Progenitor cell of endocrine pancreas (in vitro differentiated cells): ENCODE data around the gene BICC1. TPM values are rescaled to one million over a fixed set of nuclear protein-coding genes. Genes with fewer than 3 reads are reported as not detected.

Experiments used
- DNase-seq: peaks from one replicate; pipeline ENCODE4 v3.0.0; 2021; ENCODE audit warnings: low spot score; ENCODE audit not compliant: unreplicated experiment
- H3K27ac Mint-ChIP-seq: 2 replicates; pipeline ENCODE4 v1.8.0; 2021; ENCODE audit warnings: mild to moderate bottlenecking, moderate library complexity, mixed read lengths
- H3K27me3 Mint-ChIP-seq: 2 replicates; pipeline ENCODE4 v1.8.0; 2021; ENCODE audit warnings: mixed read lengths
- H3K36me3 Mint-ChIP-seq: 2 replicates; pipeline ENCODE4 v1.8.0; 2022; ENCODE audit warnings: mixed read lengths; ENCODE audit not compliant: insufficient read depth
- H3K4me1 Mint-ChIP-seq: 2 replicates; pipeline ENCODE4 v1.8.0; 2021; ENCODE audit warnings: low read depth, mixed read lengths
- H3K4me3 Mint-ChIP-seq: 2 replicates; pipeline ENCODE4 v1.8.0; 2021; ENCODE audit warnings: low read depth, mild to moderate bottlenecking, moderate library complexity, mixed read lengths
- H3K9me3 Mint-ChIP-seq: 2 replicates; pipeline ENCODE4 v1.8.0; 2021; ENCODE audit warnings: low read depth, mixed read lengths
- total RNA-seq: library from RNA; stranded (reverse); gene quantifications from 2 replicates; pipeline ENCODE4 v1.2.1, GENCODE V29; 2021
- TF ChIP-seq, protein P1 (sequence below): fragments of 200-600 bp; sonication (generic); IDR thresholded peaks from one replicate; pipeline ENCODE4 v1.5.0; 2021; ENCODE audit warnings: antibody characterized with exemption, mild to moderate bottlenecking; ENCODE audit not compliant: unreplicated experiment

Gene BICC1
- total RNA-seq, 1 donor from 2014 or later: 4.9 TPM

DNA sequence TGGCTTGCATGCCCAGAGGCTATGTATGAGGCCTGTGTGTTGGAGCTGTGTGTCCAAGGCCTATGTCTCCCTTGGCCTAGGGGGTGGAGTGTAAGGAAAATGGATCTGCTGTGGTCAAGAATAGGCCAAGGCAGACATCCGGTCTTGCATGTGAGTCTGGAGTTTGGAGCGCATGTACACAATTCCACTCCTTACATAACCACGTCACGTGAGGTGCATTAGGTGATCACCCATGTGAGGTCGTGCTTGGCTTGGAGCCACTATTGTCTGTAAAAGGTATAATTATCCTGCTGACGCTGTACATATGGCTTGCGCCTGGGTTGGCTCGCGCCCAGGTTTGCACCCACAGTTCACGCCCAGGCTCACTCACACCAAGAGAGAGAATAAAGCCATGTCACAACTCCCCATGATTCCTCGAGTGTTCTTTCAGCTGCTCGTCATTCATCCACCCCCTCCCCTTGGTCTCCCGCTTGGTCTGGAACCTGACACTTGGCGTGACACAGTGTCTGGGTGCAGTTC, 105.5 kb downstream of the BICC1 start:
- H3K4me1 Mint-ChIP-seq: no peaks in the 10 kb centered on the region
- H3K27me3 Mint-ChIP-seq: no peaks in the 10 kb centered on the region
- H3K36me3 Mint-ChIP-seq: no peaks in the 10 kb centered on the region
- no peak for DNase-seq
- no peak overlapping the region for H3K27ac Mint-ChIP-seq
- H3K9me3 Mint-ChIP-seq: no peaks in the 10 kb centered on the region
- no peak overlapping the region for H3K4me3 Mint-ChIP-seq
- TF ChIP-seq, protein P1, sequence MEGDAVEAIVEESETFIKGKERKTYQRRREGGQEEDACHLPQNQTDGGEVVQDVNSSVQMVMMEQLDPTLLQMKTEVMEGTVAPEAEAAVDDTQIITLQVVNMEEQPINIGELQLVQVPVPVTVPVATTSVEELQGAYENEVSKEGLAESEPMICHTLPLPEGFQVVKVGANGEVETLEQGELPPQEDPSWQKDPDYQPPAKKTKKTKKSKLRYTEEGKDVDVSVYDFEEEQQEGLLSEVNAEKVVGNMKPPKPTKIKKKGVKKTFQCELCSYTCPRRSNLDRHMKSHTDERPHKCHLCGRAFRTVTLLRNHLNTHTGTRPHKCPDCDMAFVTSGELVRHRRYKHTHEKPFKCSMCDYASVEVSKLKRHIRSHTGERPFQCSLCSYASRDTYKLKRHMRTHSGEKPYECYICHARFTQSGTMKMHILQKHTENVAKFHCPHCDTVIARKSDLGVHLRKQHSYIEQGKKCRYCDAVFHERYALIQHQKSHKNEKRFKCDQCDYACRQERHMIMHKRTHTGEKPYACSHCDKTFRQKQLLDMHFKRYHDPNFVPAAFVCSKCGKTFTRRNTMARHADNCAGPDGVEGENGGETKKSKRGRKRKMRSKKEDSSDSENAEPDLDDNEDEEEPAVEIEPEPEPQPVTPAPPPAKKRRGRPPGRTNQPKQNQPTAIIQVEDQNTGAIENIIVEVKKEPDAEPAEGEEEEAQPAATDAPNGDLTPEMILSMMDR: no peak

DNA sequence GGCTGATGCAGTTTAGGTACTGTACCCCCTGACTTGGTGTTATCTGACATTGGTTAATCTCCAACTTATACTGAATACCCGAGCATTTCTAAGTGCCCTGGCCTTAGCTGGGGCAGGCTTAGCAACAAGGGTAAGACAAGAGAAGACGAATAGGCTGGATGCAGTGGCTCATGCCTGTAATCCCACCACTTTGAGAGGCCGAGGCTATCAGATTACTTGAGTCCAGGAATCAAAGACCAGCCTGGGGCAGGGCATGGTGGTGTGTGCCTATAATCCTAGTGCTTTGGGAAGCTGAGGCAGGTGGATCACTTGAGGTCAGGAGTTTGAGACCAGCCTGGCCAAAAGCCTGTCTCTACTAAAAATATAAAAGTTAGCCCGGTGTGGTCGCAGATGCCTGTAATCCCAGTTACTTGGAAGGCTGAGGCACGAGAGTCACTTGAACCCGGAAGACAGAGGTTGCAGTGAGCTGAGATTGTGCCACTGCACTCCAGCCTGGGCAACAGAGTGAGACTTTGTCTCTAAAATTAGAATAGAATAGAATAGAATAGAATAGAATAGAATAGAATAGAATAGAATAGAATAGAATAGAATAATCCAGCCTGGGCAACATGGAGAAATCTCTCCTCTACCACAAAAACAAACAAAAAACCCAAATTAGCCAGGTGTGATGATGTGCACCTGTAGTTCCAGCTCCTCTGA, 108.9 kb downstream of the BICC1 start:
- H3K9me3 Mint-ChIP-seq: no peaks in the 10 kb centered on the region
- H3K36me3 Mint-ChIP-seq: no peaks in the 10 kb centered on the region
- H3K27ac Mint-ChIP-seq: no peak overlapping the region
- TF ChIP-seq, protein P1: no peak
- DNase-seq: no peak
- H3K4me1 Mint-ChIP-seq: no peaks in the 10 kb centered on the region
- H3K4me3 Mint-ChIP-seq: no peak overlapping the region
- H3K27me3 Mint-ChIP-seq: no peaks in the 10 kb centered on the region

GRCh38 chr10:58622246-58622645, 109.6 kb downstream of the BICC1 start:
- Mint-ChIP-seq H3K27me3 (no peaks in the 10 kb centered on the region), H3K4me1 (no peaks in the 10 kb centered on the region), H3K27ac (no peak overlapping the region), H3K36me3 (no peaks in the 10 kb centered on the region), H3K4me3 (no peak overlapping the region), H3K9me3 (no peaks in the 10 kb centered on the region)
- TF ChIP-seq, protein P1: no peak
- no peak for DNase-seq

DNA sequence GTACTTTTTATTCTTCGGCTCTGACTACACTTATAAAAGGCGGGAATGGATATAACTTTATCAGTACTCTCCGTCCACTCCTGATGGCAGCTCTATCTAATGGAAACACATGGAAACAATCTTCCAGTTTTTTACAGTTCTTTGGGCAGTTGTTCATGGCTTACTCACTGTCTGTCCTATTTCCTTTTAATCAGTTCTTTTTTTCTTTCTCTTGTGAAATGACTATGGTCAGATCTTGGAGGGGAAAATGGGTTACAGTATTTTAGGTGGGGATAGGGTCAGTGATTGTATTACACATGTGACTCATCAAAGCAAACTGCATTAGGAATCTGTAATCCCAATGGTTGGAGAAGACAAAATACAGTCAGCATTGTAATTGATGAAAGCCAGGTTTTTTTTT, 112.4 kb downstream of the BICC1 start:
- DNase-seq: no peak
- no peaks in the 10 kb centered on the region for H3K36me3 Mint-ChIP-seq
- no peaks in the 10 kb centered on the region for H3K9me3 Mint-ChIP-seq
- H3K4me1 Mint-ChIP-seq: no peaks in the 10 kb centered on the region
- no peak overlapping the region for H3K4me3 Mint-ChIP-seq
- no peaks in the 10 kb centered on the region for H3K27me3 Mint-ChIP-seq
- no peak overlapping the region for H3K27ac Mint-ChIP-seq
- TF ChIP-seq, protein P1: no peak

- Mint-ChIP-seq H3K4me1 (no peaks in the 10 kb centered on the region), H3K27me3 (no peaks in the 10 kb centered on the region), H3K27ac (no peak overlapping the region), H3K36me3 (no peaks in the 10 kb centered on the region), H3K9me3 (no peaks in the 10 kb centered on the region), H3K4me3 (no peak overlapping the region)
- TF ChIP-seq, protein P1: no peak
- DNase-seq: no peak
Measured at GRCh38 chr10:58627392-58627791, 114.7 kb downstream of the BICC1 start.
